GM18505 (cell line): ENCODE measurements around the gene FBXW7.

Experiments used
- ATAC-seq: cut with Tn5 transposase; IDR thresholded peaks from one replicate; pipeline ENCODE4 v1.9.1; 2021; ENCODE audit not compliant: unreplicated experiment
- POLR2A ChIP-seq: IDR thresholded peaks from 4 replicates; pipeline ENCODE4 v1.6.1; 2011; ENCODE audit warnings: borderline replicate concordance; ENCODE audit not compliant: insufficient read depth, insufficient read length; ENCODE audit errors: extremely low read depth

The FBXW7 gene

DNA sequence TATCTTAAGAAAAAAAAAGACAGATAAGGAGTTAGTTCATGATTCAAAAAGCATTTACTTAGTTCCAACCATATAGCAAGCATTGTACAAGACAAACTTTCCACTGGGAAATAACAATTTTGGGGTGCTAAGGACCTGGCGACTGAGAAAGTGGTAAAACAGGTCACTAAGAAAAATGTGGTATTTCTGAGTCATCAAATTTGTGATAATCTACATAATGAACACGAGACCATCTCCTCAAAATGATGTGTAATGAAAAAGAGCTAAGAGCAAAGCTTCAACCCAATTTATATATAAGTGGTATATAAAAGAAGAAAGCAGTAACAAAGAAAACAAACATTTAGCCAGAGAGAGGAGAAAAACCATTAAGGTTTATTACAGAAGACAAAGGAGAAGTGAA is 72.3 kb downstream of the FBXW7 start:
- no peak for ATAC-seq
- no peak for TF ChIP-seq POLR2A

DNA sequence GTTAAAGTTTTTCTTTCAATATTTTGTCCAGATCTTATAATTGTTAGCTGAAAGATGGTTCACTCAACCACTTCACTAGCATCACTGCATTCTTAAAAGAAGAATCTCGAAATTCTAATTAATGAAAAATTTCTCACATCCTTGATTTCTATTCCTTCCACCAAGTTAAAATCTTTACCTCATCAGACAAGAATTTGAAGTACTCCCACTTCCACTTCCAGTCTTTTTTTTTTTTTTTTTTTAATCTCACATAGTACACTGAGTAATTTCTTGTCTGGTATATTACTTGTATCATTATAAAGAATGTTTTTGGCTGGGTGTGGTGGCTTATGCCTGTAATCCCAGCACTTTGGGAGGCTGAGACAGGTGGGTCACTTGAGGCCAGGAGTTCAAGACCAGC is 73.2 kb downstream of the FBXW7 start:
- no peak for TF ChIP-seq POLR2A
- ATAC-seq, result no peak

DNA sequence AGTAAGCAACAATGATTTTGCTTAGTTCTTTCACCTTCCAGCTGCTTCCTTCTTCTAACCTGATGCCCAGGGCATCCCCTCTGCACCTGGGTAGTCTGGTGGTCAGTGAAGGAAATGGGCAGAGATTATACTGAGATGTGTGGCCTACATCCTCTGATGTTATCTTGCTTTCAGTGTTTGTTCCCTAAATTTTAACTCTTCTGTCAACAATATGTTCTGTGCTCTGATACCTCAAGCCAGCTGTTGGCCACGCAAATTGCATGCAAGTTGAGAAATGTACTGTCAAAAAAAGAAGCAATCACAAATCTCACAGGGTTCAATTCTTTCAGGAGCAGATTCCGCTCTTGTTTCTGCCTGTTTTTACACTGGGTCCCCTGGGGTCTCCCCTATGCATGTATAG is 73.8 kb downstream of the FBXW7 start:
- ATAC-seq, result peak; percentile 62
- no peak for TF ChIP-seq POLR2A

DNA sequence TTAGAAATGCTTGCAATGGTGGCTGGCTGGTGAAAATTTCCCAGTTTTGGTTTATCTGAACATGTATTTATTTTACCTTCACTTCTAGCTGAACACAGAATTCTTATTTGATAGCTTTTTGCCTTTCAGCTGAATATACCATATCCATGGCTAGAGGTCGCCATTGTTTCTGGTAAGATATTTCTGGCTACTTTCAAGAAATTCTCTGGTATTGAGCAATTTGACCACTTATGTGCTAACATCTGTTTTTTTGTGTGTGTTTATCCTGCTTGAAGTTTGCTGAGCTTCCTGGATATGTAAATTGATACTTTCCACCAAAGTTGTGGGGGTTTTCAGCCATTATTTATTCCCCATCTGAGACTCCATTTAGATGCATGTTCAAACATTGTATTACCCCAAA is 75.4 kb downstream of the FBXW7 start:
- ATAC-seq, result no peak

DNA sequence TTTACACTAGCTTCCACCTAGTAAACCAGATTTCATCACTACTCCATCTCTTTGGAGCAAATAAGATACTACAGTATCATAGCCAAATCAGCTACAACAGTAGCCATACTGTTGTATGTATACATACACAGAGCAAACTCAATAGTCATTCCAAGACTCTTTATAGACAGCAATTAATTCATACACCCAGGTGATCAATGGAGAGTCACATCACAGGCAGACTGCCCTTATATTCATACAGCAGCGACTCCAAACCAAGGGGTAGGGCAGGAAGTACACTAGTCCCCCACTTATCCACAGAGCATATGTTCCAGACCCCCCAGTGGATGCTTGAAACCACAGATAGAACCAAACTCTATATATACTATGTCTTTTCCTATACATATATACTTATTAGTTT is 76.6 kb downstream of the FBXW7 start:
- TF ChIP-seq POLR2A, result no peak
- peak; percentile 6 for ATAC-seq

More for the DNA sequence above, 75.4 kb downstream of the FBXW7 start:
- TF ChIP-seq POLR2A, result no peak

DNA sequence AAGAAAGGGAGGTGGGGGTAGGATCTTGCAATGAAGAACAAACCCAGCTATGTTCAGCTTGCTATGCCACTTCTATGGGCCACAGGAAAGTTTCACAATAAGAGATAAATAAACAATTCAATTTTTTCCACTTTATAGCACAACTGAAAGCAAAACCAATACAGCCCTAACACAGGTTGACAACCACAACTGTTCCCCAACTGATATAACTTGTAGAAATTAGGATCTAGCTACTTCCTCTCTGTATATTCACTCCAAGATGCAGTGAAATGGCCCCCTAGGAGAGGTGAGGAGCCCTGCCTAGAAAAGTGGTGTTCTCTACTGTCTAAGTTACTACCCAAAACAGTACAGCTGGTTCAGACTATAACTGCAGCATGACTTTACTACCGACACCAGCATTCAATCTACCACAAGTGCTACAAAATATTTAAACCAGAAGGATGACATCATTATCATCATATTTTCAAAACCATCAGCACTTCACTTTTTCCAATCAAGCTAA is 77.0 kb downstream of the FBXW7 start:
- no peak for TF ChIP-seq POLR2A
- ATAC-seq, result peak; percentile 41

DNA sequence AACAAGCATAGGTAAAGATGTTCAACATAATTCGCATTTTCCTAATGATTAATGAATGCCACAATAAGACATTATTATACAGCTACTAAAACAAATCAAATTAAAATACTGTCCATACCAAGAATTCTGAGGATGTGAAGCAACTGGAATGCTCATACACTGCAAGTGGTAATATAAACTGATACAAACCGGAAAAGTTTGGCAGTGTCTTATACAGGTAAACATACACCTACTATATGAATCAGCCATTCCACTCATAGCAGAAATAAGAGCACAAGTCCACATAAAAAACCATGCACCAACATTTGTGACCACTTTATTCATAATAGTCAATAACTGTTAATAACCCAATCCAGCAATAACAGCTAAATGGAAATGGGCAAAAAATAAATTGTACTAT is 79.3 kb downstream of the FBXW7 start:
- no peak for TF ChIP-seq POLR2A
- ATAC-seq, result no peak

DNA sequence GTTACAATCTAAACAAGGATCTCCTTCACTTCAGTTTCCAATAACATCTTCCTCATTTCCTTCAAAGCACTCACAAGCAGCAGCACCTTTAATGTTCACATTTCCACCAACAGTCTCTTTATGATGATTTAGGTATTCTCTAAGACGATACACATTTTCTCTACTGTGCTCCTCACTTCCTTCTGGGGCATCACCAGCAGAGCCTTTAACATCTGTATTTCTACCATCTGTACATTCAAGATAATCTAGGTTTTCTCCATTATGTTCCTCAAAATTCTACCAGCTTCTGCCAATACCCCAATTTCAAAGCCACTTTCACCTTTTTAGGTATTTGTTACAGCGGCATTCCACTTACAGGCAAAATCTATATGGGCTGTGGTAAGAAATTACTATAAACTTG is 80.6 kb downstream of the FBXW7 start:
- ATAC-seq, result no peak
- no peak for TF ChIP-seq POLR2A

DNA sequence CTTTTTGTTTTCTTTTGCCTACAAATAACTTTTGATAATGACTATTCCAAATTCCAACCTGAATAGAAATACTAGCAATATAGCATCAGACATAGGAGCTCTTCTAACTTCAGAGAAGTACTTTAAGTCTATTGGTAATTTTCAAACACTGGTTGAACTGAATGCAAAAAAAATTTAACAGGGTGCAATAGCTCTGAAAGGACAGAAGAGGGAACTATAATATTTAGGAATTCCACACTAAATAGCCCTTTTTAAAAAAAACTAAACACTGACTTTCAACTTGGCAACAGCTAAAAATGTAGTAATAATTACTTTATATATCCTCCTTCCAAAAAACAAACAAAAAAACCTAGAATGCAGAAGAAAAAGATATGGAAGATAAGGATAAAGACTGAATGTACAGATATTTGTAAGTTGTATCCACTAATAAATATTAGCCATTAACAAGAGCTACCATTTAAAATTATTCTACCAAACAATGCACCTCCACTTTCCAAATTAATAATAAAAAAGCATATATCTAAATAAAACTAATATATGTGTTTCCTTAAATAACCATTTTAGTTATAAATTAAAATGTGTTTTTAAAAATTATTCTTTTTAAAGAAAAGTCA is 81.4 kb downstream of the FBXW7 start:
- TF ChIP-seq POLR2A, result no peak
- ATAC-seq, result no peak

DNA sequence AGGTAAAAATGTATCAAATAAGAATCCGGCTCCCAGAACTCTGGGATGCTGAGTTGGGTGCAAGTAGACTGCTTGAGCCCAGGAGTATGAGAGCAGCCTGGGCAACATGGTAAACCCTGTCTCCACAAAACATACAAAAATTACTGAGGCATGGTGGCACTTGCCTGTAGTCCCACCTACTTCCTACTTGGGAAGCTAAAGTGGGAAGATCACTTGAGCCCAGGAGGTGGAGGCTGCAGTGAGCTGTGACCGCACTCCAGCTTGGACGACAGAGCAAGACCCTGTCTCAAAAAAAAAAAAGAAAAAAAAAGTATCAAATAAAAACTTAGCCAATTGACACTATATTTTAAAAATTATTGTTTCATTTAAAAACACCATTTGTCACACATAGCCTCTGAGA is 84.4 kb downstream of the FBXW7 start:
- no peak for ATAC-seq
- TF ChIP-seq POLR2A, result no peak

DNA sequence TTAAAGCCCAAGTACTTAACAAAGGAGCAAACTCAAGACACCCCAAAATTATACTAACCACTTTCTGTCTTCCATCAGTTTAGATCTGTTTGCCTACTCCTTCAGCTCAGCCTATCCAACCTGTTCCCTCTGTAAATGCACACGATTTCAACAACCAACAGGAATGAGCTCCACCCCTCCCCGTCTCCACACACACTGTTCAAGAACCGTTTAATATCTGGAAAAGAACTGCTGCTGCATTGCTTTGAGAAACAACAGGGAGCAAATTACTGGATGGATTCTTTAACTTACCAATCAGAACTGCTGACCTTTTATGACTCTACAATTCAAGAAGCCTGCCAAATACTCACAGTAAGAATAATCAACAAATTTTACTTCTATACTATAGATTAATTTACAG is 87.0 kb downstream of the FBXW7 start:
- ATAC-seq, result no peak
- TF ChIP-seq POLR2A, result no peak

DNA sequence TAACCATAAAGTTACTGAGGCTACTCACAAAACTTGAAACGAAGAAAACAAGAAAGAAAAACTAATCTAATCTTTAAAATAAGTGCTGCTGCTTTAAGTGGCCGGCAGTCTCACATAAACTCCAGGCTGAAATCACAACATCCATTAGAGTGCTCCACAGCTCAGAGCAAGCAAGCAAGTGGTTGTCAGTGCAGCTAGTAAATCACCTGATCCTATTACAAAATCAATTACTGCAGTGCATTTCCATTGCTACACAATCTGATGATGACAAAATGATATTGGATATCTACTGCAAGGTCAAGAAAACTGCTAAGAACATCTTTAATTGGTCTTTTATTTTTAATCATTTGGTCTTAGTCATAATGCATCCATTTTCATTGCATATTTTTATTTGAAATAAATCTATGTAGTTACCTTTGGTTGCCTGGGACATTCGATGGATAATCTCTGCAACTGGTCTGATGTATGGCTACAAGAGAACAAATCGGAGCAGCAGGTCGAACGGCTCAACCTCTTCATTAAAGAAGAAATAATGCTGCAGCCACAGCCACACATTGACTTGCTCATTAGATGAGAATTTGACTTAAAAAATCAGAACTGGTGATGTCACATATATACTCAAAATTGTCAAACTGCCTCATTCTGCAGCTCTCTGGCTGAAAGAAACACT is 87.7 kb downstream of the FBXW7 start:
- TF ChIP-seq POLR2A, result no peak
- no peak for ATAC-seq

DNA sequence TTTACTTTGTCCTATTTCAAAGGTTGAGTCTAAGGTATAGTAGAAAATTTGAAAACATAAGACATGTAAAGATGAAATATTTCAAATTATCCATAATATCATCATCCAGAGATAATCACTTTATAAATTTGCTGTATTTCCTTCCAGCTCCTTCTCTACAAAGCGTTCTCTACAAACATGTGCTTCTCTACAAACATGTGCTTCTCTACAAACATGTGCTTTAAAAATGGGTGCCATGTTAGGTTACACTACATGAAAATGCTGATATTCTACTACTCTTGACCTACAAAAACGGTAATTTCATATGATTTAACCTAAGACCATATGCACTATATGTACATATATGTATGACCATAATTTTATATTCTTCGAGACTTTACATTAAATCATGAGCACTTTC is 92.0 kb downstream of the FBXW7 start:
- no peak for ATAC-seq
- no peak for TF ChIP-seq POLR2A

DNA sequence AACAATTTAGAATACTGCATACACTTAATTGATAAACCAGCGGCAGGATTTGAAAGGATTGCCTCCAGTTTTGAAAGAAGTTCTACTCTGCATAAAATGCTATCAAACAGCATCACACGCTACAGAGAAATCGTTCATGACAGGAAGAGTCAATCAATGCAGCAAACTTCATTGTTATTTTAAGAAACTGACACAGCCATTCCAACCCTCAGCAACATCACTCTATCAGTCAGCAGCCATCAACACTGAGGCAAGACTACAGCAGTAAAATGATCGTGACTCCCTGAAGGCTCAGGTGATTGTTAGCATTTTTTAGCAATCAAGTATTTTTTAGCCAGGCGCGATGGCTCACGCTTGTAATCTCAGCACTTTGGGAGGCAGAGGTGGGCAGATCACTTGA is 98.3 kb downstream of the FBXW7 start:
- ATAC-seq, result no peak
- no peak for TF ChIP-seq POLR2A
